ENCODE data around the gene PRR33.

DNA sequence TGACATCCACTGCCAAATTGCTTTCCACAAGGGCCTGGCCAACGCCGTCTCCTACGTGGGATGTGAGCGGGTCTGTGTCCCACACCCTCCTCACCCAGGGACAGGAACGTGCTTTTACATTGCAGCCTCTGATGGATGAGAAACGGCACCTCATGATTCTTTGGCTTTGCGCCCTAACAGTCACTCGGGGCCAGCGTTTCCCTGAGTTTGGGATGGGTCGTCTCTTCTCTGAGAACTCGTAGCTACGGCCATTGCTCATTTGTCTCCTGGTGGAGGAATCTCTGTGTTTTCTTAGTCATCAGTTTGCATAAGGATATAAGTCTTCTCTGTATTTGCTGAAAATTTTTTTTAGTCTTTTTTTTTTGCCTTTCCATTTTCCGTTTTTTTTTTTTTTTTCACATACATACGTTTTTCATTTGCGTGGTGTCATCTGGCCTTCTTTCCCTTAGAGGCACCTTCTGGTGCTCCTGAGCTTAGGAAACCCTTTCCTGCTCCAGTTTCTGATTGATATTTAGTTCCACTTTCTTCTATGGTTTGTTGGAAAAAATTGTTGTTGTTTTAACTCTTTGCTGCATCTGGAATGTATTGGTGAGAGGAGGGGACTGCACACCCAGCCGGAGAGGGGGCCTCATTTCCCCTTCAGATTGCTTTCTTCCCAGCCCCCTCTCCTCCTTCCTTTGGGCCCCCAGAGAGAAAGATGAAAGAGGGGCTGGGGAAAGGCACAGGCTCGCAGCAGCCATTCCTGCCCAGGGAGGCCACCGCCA lies 39.8 kb upstream of the PRR33 start:
- TF ChIP-seq, protein P1, sequence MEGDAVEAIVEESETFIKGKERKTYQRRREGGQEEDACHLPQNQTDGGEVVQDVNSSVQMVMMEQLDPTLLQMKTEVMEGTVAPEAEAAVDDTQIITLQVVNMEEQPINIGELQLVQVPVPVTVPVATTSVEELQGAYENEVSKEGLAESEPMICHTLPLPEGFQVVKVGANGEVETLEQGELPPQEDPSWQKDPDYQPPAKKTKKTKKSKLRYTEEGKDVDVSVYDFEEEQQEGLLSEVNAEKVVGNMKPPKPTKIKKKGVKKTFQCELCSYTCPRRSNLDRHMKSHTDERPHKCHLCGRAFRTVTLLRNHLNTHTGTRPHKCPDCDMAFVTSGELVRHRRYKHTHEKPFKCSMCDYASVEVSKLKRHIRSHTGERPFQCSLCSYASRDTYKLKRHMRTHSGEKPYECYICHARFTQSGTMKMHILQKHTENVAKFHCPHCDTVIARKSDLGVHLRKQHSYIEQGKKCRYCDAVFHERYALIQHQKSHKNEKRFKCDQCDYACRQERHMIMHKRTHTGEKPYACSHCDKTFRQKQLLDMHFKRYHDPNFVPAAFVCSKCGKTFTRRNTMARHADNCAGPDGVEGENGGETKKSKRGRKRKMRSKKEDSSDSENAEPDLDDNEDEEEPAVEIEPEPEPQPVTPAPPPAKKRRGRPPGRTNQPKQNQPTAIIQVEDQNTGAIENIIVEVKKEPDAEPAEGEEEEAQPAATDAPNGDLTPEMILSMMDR (IDR thresholded peaks at IDR 0.05): no peak
- no peak for TF ChIP-seq POLR2A (IDR thresholded peaks at IDR 0.05)
